Measurements from ENCODE around the gene KAT5. TPM values are rescaled to one million over a fixed set of nuclear protein-coding genes. Genes with fewer than 3 reads are reported as not detected.

KAT5 gene
- total and polyA plus RNA-seq, 2 of the 13 experiments (the other 11 are each of a cell fraction or from before 2014, with no cell fraction given) = 35.2 to 48.3 TPM

DNA sequence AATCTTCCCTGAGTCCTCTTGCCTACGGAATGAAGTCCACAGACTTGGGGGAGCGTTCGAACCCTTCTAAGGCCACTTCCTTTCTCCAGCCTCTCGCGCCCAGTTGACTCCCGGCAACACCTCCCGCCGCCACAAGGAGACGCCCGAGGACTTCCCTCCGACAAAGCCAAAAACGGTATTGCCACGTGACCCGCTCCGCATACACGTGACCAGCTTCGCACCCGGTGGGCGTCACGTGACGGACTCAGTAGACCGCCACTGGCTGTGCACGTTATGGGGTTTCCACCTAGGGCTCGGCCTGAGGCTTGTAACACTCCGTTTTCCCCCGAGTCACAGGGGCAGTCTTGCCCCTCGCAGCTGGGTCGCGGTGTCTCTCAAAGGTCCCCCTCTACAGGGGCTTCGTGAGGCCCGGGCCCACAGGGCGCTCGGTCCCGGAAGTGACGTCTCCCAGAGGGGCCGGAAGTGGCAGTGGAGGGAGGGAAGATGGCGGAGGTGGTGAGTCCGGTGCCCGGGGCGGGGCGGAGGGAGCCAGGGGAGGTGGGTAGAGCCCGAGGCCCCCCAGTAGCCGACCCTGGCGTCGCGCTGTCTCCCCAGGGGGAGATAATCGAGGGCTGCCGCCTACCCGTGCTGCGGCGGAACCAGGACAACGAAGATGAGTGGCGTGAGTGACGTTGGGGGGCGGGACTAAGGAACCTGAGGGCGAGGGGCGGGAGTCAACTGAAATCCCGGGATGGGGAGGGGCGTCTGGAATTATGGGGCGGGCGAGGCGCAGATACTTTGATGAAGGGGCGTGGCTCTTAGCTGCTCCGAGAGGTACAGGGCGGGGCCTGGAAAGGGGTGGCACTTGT lies at the start of gene KAT5 (continued):
- TF ChIP-seq NR2F6 (IDR thresholded peaks at IDR 0.05) (no peak), NR2F6 (CRISPR knock-in tag; IDR thresholded peaks at IDR 0.05) (peak; percentile 66; the same call in 1 of the 2 replicates), ZKSCAN5 (CRISPR knock-in tag; IDR thresholded peaks at IDR 0.05) (no peak; the same call in 1 of the 2 replicates), ARHGAP35 (CRISPR knock-in tag; IDR thresholded peaks at IDR 0.05; ENCODE audit: borderline replicate concordance) (peak; percentile 98), MEIS2 (CRISPR knock-in tag; IDR thresholded peaks at IDR 0.05) (0 out of 2 replicates have a peak, but pooled peaks have one; percentile 73), PAWR (CRISPR knock-in tag; IDR thresholded peaks at IDR 0.05; ENCODE audit: borderline replicate concordance) (no peak), MAFK (conservative IDR thresholded peaks at IDR 0.05 in 1 of 2, IDR thresholded peaks at IDR 0.05 in 1 of 2; ENCODE audit: low read length in 2 of 2) (no peak), MED1 (CRISPR knock-in tag; IDR thresholded peaks at IDR 0.05) (peak; percentile 77; the same call in 1 of the 2 replicates), ERF (CRISPR knock-in tag; IDR thresholded peaks at IDR 0.05) (peak; percentile 92), EED (CRISPR knock-in tag; IDR thresholded peaks at IDR 0.05) (peak; percentile 93), ZNF180 (CRISPR knock-in tag; IDR thresholded peaks at IDR 0.05; ENCODE audit: borderline replicate concordance, low read depth) (no peak), PPARG (CRISPR knock-in tag; conservative IDR thresholded peaks at IDR 0.05) (peak; percentile 73), FOXJ3 (CRISPR knock-in tag; IDR thresholded peaks at IDR 0.05; ENCODE audit: borderline replicate concordance) (no peak), SRSF1 (optimal IDR thresholded peaks at IDR 0.05; ENCODE audit: low read depth, low read length) (peak; percentile 93), ZNF879 (CRISPR knock-in tag; IDR thresholded peaks at IDR 0.05) (peak; percentile 97), IKZF1 (IDR thresholded peaks at IDR 0.05) (no peak), TARDBP (CRISPR knock-in tag; IDR thresholded peaks at IDR 0.05) (peak; percentile 85), RBAK (CRISPR knock-in tag; IDR thresholded peaks at IDR 0.05) (no peak), MXD4 (CRISPR knock-in tag; IDR thresholded peaks at IDR 0.05) (peak; percentile 95), SMAD9 (CRISPR knock-in tag; IDR thresholded peaks at IDR 0.05) (peak; percentile 99), TBL1XR1 (IDR thresholded peaks at IDR 0.05; ENCODE audit: borderline replicate concordance, low read length, partially characterized antibody) (peak; percentile 76), MIER3 (CRISPR knock-in tag; IDR thresholded peaks at IDR 0.05; ENCODE audit: borderline replicate concordance) (peak; percentile 88), GATA4 (IDR thresholded peaks at IDR 0.05; ENCODE audit: borderline replicate concordance, low read depth) (no peak)
- TF ChIP-seq, protein P1, sequence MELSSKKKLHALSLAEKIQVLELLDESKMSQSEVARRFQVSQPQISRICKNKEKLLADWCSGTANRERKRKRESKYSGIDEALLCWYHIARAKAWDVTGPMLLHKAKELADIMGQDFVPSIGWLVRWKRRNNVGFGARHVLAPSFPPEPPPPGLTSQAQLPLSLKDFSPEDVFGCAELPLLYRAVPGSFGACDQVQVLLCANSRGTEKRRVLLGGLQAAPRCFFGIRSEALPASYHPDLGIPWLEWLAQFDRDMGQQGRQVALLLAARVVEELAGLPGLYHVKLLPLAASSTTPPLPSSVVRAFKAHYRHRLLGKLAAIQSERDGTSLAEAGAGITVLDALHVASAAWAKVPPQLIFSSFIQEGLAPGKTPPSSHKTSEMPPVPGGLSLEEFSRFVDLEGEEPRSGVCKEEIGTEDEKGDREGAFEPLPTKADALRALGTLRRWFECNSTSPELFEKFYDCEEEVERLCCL (CRISPR knock-in tag; IDR thresholded peaks at IDR 0.05; ENCODE audit: borderline replicate concordance) = no peak
- TF ChIP-seq, protein P2, sequence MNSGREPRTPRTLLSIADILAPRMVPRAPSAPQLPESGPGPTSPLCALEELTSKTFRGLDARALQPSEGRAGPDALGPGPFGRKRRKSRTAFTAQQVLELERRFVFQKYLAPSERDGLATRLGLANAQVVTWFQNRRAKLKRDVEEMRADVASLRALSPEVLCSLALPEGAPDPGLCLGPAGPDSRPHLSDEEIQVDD (CRISPR knock-in tag; IDR thresholded peaks at IDR 0.05; ENCODE audit: borderline replicate concordance) = peak; percentile 93; the same call in 1 of the 2 replicates
- TF ChIP-seq, protein P3, sequence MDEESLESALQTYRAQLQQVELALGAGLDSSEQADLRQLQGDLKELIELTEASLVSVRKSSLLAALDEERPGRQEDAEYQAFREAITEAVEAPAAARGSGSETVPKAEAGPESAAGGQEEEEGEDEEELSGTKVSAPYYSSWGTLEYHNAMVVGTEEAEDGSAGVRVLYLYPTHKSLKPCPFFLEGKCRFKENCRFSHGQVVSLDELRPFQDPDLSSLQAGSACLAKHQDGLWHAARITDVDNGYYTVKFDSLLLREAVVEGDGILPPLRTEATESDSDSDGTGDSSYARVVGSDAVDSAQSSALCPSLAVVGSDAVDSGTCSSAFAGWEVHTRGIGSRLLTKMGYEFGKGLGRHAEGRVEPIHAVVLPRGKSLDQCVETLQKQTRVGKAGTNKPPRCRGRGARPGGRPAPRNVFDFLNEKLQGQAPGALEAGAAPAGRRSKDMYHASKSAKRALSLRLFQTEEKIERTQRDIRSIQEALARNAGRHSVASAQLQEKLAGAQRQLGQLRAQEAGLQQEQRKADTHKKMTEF (CRISPR knock-in tag; IDR thresholded peaks at IDR 0.05) = peak; percentile 96
- TF ChIP-seq, protein P4, sequence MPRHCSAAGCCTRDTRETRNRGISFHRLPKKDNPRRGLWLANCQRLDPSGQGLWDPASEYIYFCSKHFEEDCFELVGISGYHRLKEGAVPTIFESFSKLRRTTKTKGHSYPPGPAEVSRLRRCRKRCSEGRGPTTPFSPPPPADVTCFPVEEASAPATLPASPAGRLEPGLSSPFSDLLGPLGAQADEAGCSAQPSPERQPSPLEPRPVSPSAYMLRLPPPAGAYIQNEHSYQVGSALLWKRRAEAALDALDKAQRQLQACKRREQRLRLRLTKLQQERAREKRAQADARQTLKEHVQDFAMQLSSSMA (CRISPR knock-in tag; IDR thresholded peaks at IDR 0.05) = peak; percentile 95; the same call in 1 of the 2 replicates
